K562 (cell line): ENCODE data around the gene GPT2. TPM values are rescaled to one million over a fixed set of nuclear protein-coding genes. Genes with fewer than 3 reads are reported as not detected.
A peak's percentile ranks its signal among the peaks of the same experiment; 100 is the strongest.

Source experiments
- ATAC-seq: fragments of 200-7000 bp; cut with Tn5 transposase; 3 replicates; pipeline ENCODE4 v1.9.1; 2020; ENCODE audit warnings: moderate library complexity
- BruUV-seq: library from RNA; stranded (reverse); fragments of 400-500 nt; replicated peaks from 2 replicates; lab custom pipeline; 2021; lab: Mats Ljungman, UMichigan
- CTCF ChIA-PET: fragments of 300-600 bp; formaldehyde crosslinking; extraction: SDS; loops from one replicate; lab custom pipeline; 2021; ENCODE audit warnings: low intra/inter-chr PET ratio; lab: Yijun Ruan, JAX
- POLR2A ChIA-PET: fragments of 300-600, 350-650 bp; sonication (Branson Sonifier 250); formaldehyde crosslinking; extraction: SDS; loops from one replicate; lab custom pipeline; 2021; ENCODE audit warnings: antibody characterized with exemption, inconsistent platforms; lab: Yijun Ruan, JAX
- DNase-seq, 4 experiments: peaks; one replicate each; pipeline versions ENCODE4 v3.0.0 to v3.0.0-alpha.2; 2011 to 2018; ENCODE audit warnings: low spot score in 3 of 4, mixed read lengths in 3 of 4; ENCODE audit errors: extremely low read depth in 1 of 4
- FAIRE-seq: peaks from 2 replicates; lab custom pipeline; 2011; peaks lifted over from hg19 to GRCh38; lab: Jason Lieb, UNC
- H2AFZ ChIP-seq: 2 replicates; pipeline ENCODE4 v1.6.0; 2011; ENCODE audit warnings: low read depth, low read length, control low read depth, inconsistent platforms
- H3K27ac ChIP-seq: fragments of 200-600 bp; 3 replicates; pipeline ENCODE4 v1.8.0; 2011; ENCODE audit warnings: low read depth, mild to moderate bottlenecking, control low read depth, inconsistent platforms, low read length, moderate library complexity, mixed read lengths; ENCODE audit errors: extremely low read depth
- H3K27me3 ChIP-seq, 2 experiments: fragments of 300-600 bp in 1 of 2; 2 replicates in 1 of 2; 3 replicates in 1 of 2; pipeline versions ENCODE4 v1.6.0 to v1.8.0; 2011; ENCODE audit warnings: inconsistent platforms in 2 of 2, low read length in 2 of 2, mild to moderate bottlenecking in 1 of 2, mixed read lengths in 1 of 2, moderate library complexity in 1 of 2; ENCODE audit not compliant: control insufficient read depth in 2 of 2, insufficient read depth in 2 of 2
- H3K36me3 ChIP-seq: fragments of 300-600 bp; 3 replicates; pipeline ENCODE4 v1.8.0; 2011; ENCODE audit warnings: mild to moderate bottlenecking, low read length, inconsistent platforms; ENCODE audit not compliant: control insufficient read depth, insufficient read depth
- H3K4me1 ChIP-seq, 2 experiments: fragments of 200-600 bp in 1 of 2; replicated peaks in 1 of 2; 2 replicates in 1 of 2; 3 replicates in 1 of 2; pipeline versions ENCODE4 v1.5.1 to v1.8.0; 2011; ENCODE audit warnings: inconsistent platforms in 2 of 2, low read length in 2 of 2, mild to moderate bottlenecking in 1 of 2, mixed read lengths in 1 of 2, moderate library complexity in 1 of 2; ENCODE audit not compliant: control insufficient read depth in 2 of 2, insufficient read depth in 2 of 2
- H3K4me2 ChIP-seq: 2 replicates; pipeline ENCODE4 v1.6.1; 2011; ENCODE audit warnings: low read length, control low read depth, inconsistent platforms, mixed read lengths; ENCODE audit not compliant: insufficient read depth
- H3K4me3 ChIP-seq: fragments of 200-600 bp; sonication (generic), shearing (Covaris generic); 2 replicates; pipeline ENCODE4 v1.5.1; 2016; ENCODE audit warnings: control low read depth, inconsistent platforms
- H3K79me2 ChIP-seq: fragments of 200-600 bp; 3 replicates; pipeline ENCODE4 v1.8.0; 2011; ENCODE audit warnings: low read length, inconsistent platforms; ENCODE audit not compliant: control insufficient read depth, insufficient read depth
- H3K9ac ChIP-seq, 2 experiments: 2 replicates each; pipeline versions ENCODE4 v1.6.0 to v1.6.1; 2011; ENCODE audit warnings: low read depth in 2 of 2, low read length in 2 of 2, control low read depth in 1 of 2, inconsistent platforms in 1 of 2, mild to moderate bottlenecking in 1 of 2, mixed read lengths in 1 of 2; ENCODE audit not compliant: insufficient read depth in 1 of 2
- H3K9me1 ChIP-seq: one replicate; pipeline ENCODE4 v1.6.0; 2011; ENCODE audit warnings: inconsistent platforms, mild to moderate bottlenecking, low read length, moderate library complexity; ENCODE audit not compliant: control insufficient read depth, insufficient read depth
- H3K9me3 ChIP-seq: replicated peaks from 2 replicates; pipeline ENCODE4 v1.5.1; 2011; ENCODE audit warnings: low read depth, low read length, inconsistent platforms; ENCODE audit not compliant: control insufficient read depth, insufficient read depth
- H4K20me1 ChIP-seq: replicated peaks from 2 replicates; pipeline ENCODE4 v1.6.1; 2011; ENCODE audit warnings: low read length, inconsistent platforms, mixed read lengths; ENCODE audit not compliant: control insufficient read depth, insufficient read depth
- ARNT ChIP-seq, 2 experiments: fragments of 450-650 bp; IDR thresholded peaks; 2 replicates each; pipeline ENCODE4 v1.6.1; 2016; ENCODE audit warnings: mild to moderate bottlenecking in 1 of 2
- RHOXF2B ChIP-seq: fragments of 250-450 bp; sonication (Bioruptor Pico); conservative IDR thresholded peaks from 2 replicates; pipeline ENCODE4 v1.5.1; 2021
- SREBF2 ChIP-seq: sonication (generic); formaldehyde crosslinking; IDR thresholded peaks from 2 replicates; pipeline ENCODE4 v1.4.0; 2020; ENCODE audit warnings: mild to moderate bottlenecking, missing genetic modification reagents
- TFAP4 ChIP-seq: sonication (generic); formaldehyde crosslinking; IDR thresholded peaks from 2 replicates; pipeline ENCODE4 v1.8.0; 2022; ENCODE audit warnings: missing genetic modification reagents, mild to moderate bottlenecking, moderate library complexity, borderline replicate concordance
- ZC3H11A ChIP-seq: IDR thresholded peaks from 2 replicates; pipeline ENCODE4 v1.6.1; 2012; ENCODE audit warnings: low read depth, low read length, improper control_type of control experiment
- ZFP36 ChIP-seq: fragments of 150-350 bp; IDR thresholded peaks from 2 replicates; pipeline ENCODE4 v1.6.1; 2018; ENCODE audit warnings: low read length, low read depth; ENCODE audit not compliant: partially characterized antibody
- WGBS: fragments of 100-300 bp; shearing (Covaris generic); methylation state at CpG from one replicate; pipeline ENCODE4 v1.1.6; 2016; ENCODE audit warnings: low coverage, mixed read lengths; ENCODE audit not compliant: insufficient coverage; ENCODE audit errors: missing lambda C conversion rate; 5-methylcytosine and 5-hydroxymethylcytosine counted together
- in situ Hi-C: fragments of 300-500 bp; cut with MboI; formaldehyde crosslinking; loops from 4 replicates; pipeline ENCODE4 v1.15.0; 2018; ENCODE audit warnings: inconsistent platforms, mixed read lengths
- intact Hi-C: fragments of 100-400 bp; cut with micrococcal nuclease; formaldehyde crosslinking; loops from 2 replicates; pipeline ENCODE4 v1.14.2; 2022
- polyA plus RNA-seq, 8 experiments: library from polyadenylated mRNA; depleted of rRNA in 4 of 8; stranded (reverse) in 5 of 8; unstranded in 3 of 8; fragments of >200 nt; fragmentation: Nextera tagmentation in 2 of 8; fragmentation: Illumina TruSeq in 1 of 8; extraction: Ambion mirVana in 2 of 8; extraction: Trizol in 1 of 8; gene quantifications; 2 replicates each; pipeline versions ENCODE4 v1.2.1 to v1.2.3, GENCODE V29; 2011 to 2014; ENCODE audit warnings: inconsistent platforms in 1 of 8, missing spikeins in 1 of 8
- total RNA-seq, 7 experiments: library from RNA; depleted of rRNA in 6 of 7; stranded (reverse); fragments of >200 nt in 6 of 7; fragmentation: Illumina TruSeq in 2 of 7; extraction: Trizol in 2 of 7; gene quantifications; 2 replicates each; pipeline versions ENCODE4 v1.2.1 to v1.2.3, GENCODE V29; 2011 to 2021; ENCODE audit warnings: low replicate concordance in 1 of 7
- TF ChIP-seq, protein P1 (sequence below): fragments of 200-400 bp; formaldehyde crosslinking; IDR thresholded peaks from 2 replicates; pipeline ENCODE4 v1.6.1; 2017; ENCODE audit warnings: mild to moderate bottlenecking, low read depth, low read length, moderate library complexity

The GPT2 gene
- total and polyA plus RNA-seq, 9 of the 15 experiments (the other 6 are each of a cell fraction or from before 2014, with no cell fraction given), result 0.79 to 14.4 (median 5.8) TPM

- BruUV-seq, result no TSS peak
- Histone ChIP-seq H3K4me3 (no peak overlapping the region), H3K36me3 (no peaks in the 10 kb centered on the region), H3K9me3 (no peaks in the 10 kb centered on the region), H3K27ac (no peak overlapping the region), H3K79me2 (no peaks in the 10 kb centered on the region), H3K27me3 (no peaks in the 10 kb centered on the region), H3K4me1 (peaks cover 17 to 19% of the 10 kb centered on the region in 2 experiments), H3K9me1 (no peaks in the 10 kb centered on the region), H3K9ac (no peak overlapping the region), H3K4me2 (no peak overlapping the region), H4K20me1 (peaks cover 4% of the 10 kb centered on the region; the same call in 1 of the 2 replicates), H2AFZ (no peak overlapping the region)
- no peak for FAIRE-seq
- ATAC-seq, result no peak
- DNase-seq, result no peak
- POLR2A ChIA-PET, result interaction anchor here (0.7 to 1.8 kb wide), 4 partner anchors 9 to 24 kb away, joined by 3 to 9 read pairs (median 4); no protein-coding TSS in a partner anchor
- TF ChIP-seq ZC3H11A (no peak), RHOXF2B (CRISPR knock-in tag) (no peak), SREBF2 (CRISPR knock-in tag) (no peak), TFAP4 (CRISPR knock-in tag) (peak; percentile 42), ARNT (IDR thresholded peaks at IDR 0.05) (no peak), ZFP36 (no peak)
- TF ChIP-seq, protein P1, sequence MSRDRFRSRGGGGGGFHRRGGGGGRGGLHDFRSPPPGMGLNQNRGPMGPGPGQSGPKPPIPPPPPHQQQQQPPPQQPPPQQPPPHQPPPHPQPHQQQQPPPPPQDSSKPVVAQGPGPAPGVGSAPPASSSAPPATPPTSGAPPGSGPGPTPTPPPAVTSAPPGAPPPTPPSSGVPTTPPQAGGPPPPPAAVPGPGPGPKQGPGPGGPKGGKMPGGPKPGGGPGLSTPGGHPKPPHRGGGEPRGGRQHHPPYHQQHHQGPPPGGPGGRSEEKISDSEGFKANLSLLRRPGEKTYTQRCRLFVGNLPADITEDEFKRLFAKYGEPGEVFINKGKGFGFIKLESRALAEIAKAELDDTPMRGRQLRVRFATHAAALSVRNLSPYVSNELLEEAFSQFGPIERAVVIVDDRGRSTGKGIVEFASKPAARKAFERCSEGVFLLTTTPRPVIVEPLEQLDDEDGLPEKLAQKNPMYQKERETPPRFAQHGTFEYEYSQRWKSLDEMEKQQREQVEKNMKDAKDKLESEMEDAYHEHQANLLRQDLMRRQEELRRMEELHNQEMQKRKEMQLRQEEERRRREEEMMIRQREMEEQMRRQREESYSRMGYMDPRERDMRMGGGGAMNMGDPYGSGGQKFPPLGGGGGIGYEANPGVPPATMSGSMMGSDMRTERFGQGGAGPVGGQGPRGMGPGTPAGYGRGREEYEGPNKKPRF, result no peak
- CTCF ChIA-PET, result interaction anchor here (1.0 kb wide), 1 partner anchor 213 kb away, joined by 4 read pairs; no protein-coding TSS in a partner anchor
- WGBS, result 42% methylated on average over 12 of the region's 12 CpGs
- intact Hi-C loops, result no loop called here
- in situ Hi-C loops, result no loop called here
Measured at GRCh38 chr16:46885960-46886763, 2.0 kb downstream of the GPT2 start.
